Adipose tissue (tissue), 3 donors: ENCODE measurements around the gene CD84. TPM values are rescaled to one million over a fixed set of nuclear protein-coding genes. Genes with fewer than 3 reads are reported as not detected.

Experiments
- H3K27ac ChIP-seq: one replicate; pipeline ENCODE4 v1.5.1; 2013; ENCODE audit warnings: low read depth, low read length
- WGBS, 3 donors: extraction: QIAGEN DNeasy Blood & Tissue Kit; methylation state at CpG; one replicate each; pipeline ENCODE4 v1.1.7; 2013; 5-methylcytosine and 5-hydroxymethylcytosine counted together
- polyA plus RNA-seq, 3 donors: library from polyadenylated mRNA; stranded (reverse); fragments of 200-250 nt; gene quantifications; one replicate each; pipeline ENCODE4 v1.2.3, GENCODE V29; 2013
- donor health status: healthy with polysubstance abuse.
- donor health status: Bipolar disorder and iron deficiency.
- donor health status: healthy.

The CD84 gene
- polyA plus RNA-seq, 3 donors, result 0.40 to 1.4 (median 1.0) TPM

- WGBS, 3 donors, result 82 to 97% (median 85%) methylated on average over 3 of the region's 3 CpGs
Measured at GRCh38 chr1:160494620-160495019, 84.7 kb downstream of the CD84 start.

GRCh38 chr1:160492617-160493016 is 86.7 kb downstream of the CD84 start:
- 45 to 93% (median 66%) methylated on average over 2 of the region's 2 CpGs for WGBS, 3 donors
- no peak overlapping the region for H3K27ac ChIP-seq

More at GRCh38 chr1:160494620-160495019, 84.7 kb downstream of the CD84 start:
- H3K27ac ChIP-seq, result no peak overlapping the region

- no peak overlapping the region for H3K27ac ChIP-seq
- 87 to 92% (median 91%) methylated on average over 3 of the region's 3 CpGs for WGBS, 3 donors
Measured at GRCh38 chr1:160491981-160492380, 87.3 kb downstream of the CD84 start.

Other genes with a start within 250 kb of the CD84 start
- 10 to 100 TPM; 47.4 to 86.6 (median 75.8) TPM for gene COPA, start 236.2 kb downstream of the CD84 start, polyA plus RNA-seq
- gene NCSTN, start 236.1 kb downstream of the CD84 start, polyA plus RNA-seq, result 10 to 100 TPM; 31.7 to 63.2 (median 45.5) TPM
- under 1 TPM in 2 of 3 donors, not detected in 1; 0.07 to 0.21 TPM for gene NHLH1, start 212.4 kb downstream of the CD84 start, polyA plus RNA-seq
- gene VANGL2, start 178.9 kb downstream of the CD84 start, polyA plus RNA-seq, result 1 to 10 TPM in 2 of 3 donors, under 1 TPM in 1; 0.58 to 1.9 (median 1.2) TPM
- under 1 TPM; 0.22 to 0.73 (median 0.48) TPM for gene SLAMF6, start 56.2 kb downstream of the CD84 start, polyA plus RNA-seq
- 1 to 10 TPM in 1 of 3 donors, under 1 TPM in 1, not detected in 1; 0.12 to 3.6 TPM for gene SLAMF1, start 67.5 kb upstream of the CD84 start, polyA plus RNA-seq
- gene CD48, start 132.3 kb upstream of the CD84 start, polyA plus RNA-seq, result 10 to 100 TPM in 1 of 3 donors, 1 to 10 TPM in 2; 3.3 to 12.7 (median 3.7) TPM
- gene SLAMF7, start 159.8 kb upstream of the CD84 start, polyA plus RNA-seq, result under 1 TPM; 0.34 to 0.65 (median 0.35) TPM
- under 1 TPM in 2 of 3 donors, not detected in 1; 0.44 to 0.52 TPM for gene LY9, start 216.7 kb upstream of the CD84 start, polyA plus RNA-seq